Measurements from ENCODE around the gene C6.

The C6 gene

GRCh38 chr5:41118177-41118576 lies 95.2 kb downstream of the C6 start:
- DNase-seq, result peak; percentile 9

- peak; percentile 84 for DNase-seq
Measured at GRCh38 chr5:41115281-41115680, 98.1 kb downstream of the C6 start.

- peak; percentile 85 for DNase-seq
Measured at GRCh38 chr5:41112486-41113455, 100.6 kb downstream of the C6 start.

- DNase-seq, result peak; percentile 65
Measured at GRCh38 chr5:41109186-41109585, 104.1 kb downstream of the C6 start.

GRCh38 chr5:41102341-41102740 lies 111.0 kb downstream of the C6 start:
- no peak for DNase-seq

- DNase-seq, result no peak
Measured at GRCh38 chr5:41097642-41098041, 115.7 kb downstream of the C6 start.

GRCh38 chr5:41095324-41096101 lies 117.8 kb downstream of the C6 start:
- DNase-seq, result peak; percentile 15

GRCh38 chr5:41094871-41095270 lies 118.5 kb downstream of the C6 start:
- DNase-seq, result peak; percentile 39

GRCh38 chr5:41093803-41094202 lies 119.5 kb downstream of the C6 start:
- DNase-seq, result no peak
